Ascending aorta (tissue), 2 donors: ENCODE measurements around the gene KPRP. TPM values are rescaled to one million over a fixed set of nuclear protein-coding genes. Genes with fewer than 3 reads are reported as not detected.

ENCODE experiments used
- DNase-seq, 2 donors: peaks; one replicate each; pipeline ENCODE4 v3.0.0-alpha.2; 2019; ENCODE audit warnings: low spot score in 2 of 2
- H3K27ac ChIP-seq, 2 donors: fragments of 200-600 bp; sonication (generic); one replicate each; pipeline ENCODE4 v1.5.1; 2016 to 2017; ENCODE audit warnings: mild to moderate bottlenecking in 1 of 2
- H3K27me3 ChIP-seq: fragments of 200-600 bp; sonication (generic); one replicate; pipeline ENCODE4 v1.5.1; 2017
- H3K36me3 ChIP-seq, 2 donors: fragments of 200-600 bp; sonication (generic); one replicate each; pipeline ENCODE4 v1.5.1; 2016
- H3K4me1 ChIP-seq, 2 donors: fragments of 200-600 bp; sonication (generic); one replicate each; pipeline ENCODE4 v1.5.1; 2016 to 2017; ENCODE audit warnings: mild to moderate bottlenecking in 1 of 2
- H3K4me3 ChIP-seq, 2 donors: fragments of 200-600 bp; sonication (generic); one replicate each; pipeline ENCODE4 v1.5.1; 2016 to 2017; ENCODE audit warnings: mild to moderate bottlenecking in 1 of 2
- H3K9me3 ChIP-seq, 2 donors: fragments of 200-600 bp; sonication (generic); one replicate each; pipeline ENCODE4 v1.5.1; 2016
- intact Hi-C: fragments of 100-400 bp; cut with DNase I; formaldehyde crosslinking; loops from one replicate; pipeline ENCODE4 v1.15.1; 2023
- total RNA-seq: library from RNA; depleted of rRNA; stranded (reverse); fragments of >200 nt; gene quantifications from one replicate; pipeline ENCODE4 v1.1.0, GENCODE V29; 2016
- TF ChIP-seq, protein P1 (sequence below), 3 experiments: fragments of 200-600 bp in 2 of 3; fragments of 450-650 bp in 1 of 3; sonication (generic) in 2 of 3; IDR thresholded peaks; one replicate each; pipeline ENCODE4 v1.5.1; 2016 to 2019; ENCODE audit warnings: antibody characterized with exemption in 3 of 3, mild to moderate bottlenecking in 1 of 3, moderate library complexity in 1 of 3

Gene KPRP
- total RNA-seq, 1 donor from 2014 or later: not detected

DNA sequence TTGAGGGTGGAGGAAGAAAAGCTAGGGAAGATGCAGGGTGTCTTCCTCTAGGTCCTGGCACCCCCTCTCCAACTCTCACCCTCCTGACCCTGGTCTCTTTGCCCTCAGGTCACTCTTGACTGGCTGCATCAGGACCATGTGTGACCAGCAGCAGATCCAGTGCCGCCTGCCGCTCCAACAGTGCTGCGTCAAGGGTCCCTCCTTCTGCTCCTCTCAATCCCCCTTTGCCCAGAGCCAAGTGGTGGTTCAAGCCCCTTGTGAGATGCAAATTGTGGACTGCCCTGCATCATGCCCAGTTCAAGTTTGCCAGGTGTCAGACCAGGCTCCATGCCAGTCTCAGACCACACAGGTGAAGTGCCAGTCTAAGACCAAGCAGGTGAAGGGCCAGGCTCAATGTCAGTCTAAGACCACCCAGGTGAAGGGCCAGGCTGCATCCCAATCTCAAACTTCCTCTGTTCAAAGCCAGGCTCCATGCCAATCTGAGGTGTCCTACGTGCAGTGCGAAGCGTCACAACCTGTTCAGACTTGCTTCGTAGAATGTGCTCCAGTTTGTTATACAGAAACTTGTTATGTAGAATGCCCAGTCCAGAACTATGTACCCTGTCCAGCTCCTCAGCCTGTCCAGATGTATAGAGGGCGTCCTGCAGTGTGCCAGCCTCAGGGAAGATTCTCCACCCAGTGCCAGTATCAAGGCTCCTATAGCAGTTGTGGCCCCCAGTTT, 1.8 kb downstream of the KPRP start:
- H3K4me3 ChIP-seq: no peak overlapping the region
- H3K9me3 ChIP-seq: no peaks in the 10 kb centered on the region
- no peaks in the 10 kb centered on the region for H3K36me3 ChIP-seq
- no peaks in the 10 kb centered on the region for H3K27me3 ChIP-seq
- TF ChIP-seq, protein P1, sequence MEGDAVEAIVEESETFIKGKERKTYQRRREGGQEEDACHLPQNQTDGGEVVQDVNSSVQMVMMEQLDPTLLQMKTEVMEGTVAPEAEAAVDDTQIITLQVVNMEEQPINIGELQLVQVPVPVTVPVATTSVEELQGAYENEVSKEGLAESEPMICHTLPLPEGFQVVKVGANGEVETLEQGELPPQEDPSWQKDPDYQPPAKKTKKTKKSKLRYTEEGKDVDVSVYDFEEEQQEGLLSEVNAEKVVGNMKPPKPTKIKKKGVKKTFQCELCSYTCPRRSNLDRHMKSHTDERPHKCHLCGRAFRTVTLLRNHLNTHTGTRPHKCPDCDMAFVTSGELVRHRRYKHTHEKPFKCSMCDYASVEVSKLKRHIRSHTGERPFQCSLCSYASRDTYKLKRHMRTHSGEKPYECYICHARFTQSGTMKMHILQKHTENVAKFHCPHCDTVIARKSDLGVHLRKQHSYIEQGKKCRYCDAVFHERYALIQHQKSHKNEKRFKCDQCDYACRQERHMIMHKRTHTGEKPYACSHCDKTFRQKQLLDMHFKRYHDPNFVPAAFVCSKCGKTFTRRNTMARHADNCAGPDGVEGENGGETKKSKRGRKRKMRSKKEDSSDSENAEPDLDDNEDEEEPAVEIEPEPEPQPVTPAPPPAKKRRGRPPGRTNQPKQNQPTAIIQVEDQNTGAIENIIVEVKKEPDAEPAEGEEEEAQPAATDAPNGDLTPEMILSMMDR (IDR thresholded peaks at IDR 0.05): no peak
- H3K4me1 ChIP-seq: no peaks in the 10 kb centered on the region
- no peak for DNase-seq
- no peak overlapping the region for H3K27ac ChIP-seq
- intact Hi-C loops: no loop called here

DNA sequence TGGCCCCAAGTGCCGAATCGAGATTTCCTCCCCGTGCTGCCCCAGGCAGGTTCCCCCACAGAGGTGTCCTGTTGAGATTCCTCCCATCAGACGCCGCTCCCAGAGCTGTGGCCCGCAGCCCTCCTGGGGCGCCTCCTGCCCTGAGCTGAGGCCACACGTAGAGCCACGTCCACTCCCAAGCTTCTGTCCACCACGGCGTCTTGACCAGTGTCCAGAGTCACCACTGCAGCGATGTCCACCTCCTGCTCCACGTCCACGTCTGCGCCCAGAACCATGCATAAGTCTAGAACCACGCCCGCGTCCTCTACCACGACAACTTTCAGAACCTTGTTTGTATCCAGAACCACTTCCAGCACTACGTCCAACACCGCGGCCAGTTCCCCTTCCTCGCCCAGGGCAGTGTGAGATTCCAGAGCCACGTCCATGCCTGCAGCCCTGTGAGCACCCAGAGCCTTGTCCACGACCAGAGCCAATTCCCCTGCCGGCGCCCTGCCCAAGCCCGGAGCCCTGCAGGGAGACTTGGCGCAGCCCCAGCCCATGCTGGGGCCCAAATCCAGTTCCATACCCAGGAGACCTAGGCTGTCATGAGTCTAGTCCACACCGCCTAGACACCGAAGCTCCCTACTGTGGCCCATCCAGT, 2.8 kb downstream of the KPRP start:
- H3K4me3 ChIP-seq: no peak overlapping the region
- no peaks in the 10 kb centered on the region for H3K4me1 ChIP-seq
- intact Hi-C loops: no loop called here
- no peaks in the 10 kb centered on the region for H3K36me3 ChIP-seq
- H3K27me3 ChIP-seq: no peaks in the 10 kb centered on the region
- H3K27ac ChIP-seq: no peak overlapping the region
- DNase-seq: no peak
- TF ChIP-seq, protein P1 (IDR thresholded peaks at IDR 0.05): no peak
- no peaks in the 10 kb centered on the region for H3K9me3 ChIP-seq

DNA sequence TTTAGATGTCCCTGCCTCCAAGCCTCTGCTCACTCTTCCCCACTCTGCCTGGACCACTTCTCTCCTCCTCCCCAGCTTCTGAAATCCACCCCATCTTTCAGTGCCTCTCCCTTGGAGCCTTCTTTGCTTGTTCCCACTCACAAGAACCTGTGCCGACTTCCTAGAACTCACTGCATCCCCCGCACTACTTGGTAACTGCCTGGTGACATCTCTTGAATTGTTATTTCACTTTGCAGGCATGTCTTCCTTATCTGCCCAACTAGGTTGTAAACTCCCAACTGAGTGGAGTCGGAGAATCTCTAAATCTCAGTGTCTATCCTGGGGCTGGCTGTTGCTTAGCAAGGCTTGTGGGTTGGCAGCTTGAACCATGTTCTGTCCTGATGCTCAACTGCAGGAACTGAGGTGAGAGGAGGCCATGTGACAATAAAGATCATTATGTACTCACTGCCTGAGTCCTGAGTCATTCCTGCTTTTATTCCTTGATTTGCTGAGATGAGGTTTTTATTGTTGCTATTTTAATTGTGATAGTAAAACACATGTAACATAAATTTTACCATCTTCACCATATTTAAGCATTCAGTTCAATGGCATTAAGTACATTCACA, 3.9 kb downstream of the KPRP start:
- H3K4me1 ChIP-seq: no peaks in the 10 kb centered on the region
- no peak for DNase-seq
- no peak overlapping the region for H3K4me3 ChIP-seq
- TF ChIP-seq, protein P1 (IDR thresholded peaks at IDR 0.05): no peak
- H3K27ac ChIP-seq: no peak overlapping the region
- H3K27me3 ChIP-seq: no peaks in the 10 kb centered on the region
- intact Hi-C loops: no loop called here
- no peaks in the 10 kb centered on the region for H3K9me3 ChIP-seq
- no peaks in the 10 kb centered on the region for H3K36me3 ChIP-seq

DNA sequence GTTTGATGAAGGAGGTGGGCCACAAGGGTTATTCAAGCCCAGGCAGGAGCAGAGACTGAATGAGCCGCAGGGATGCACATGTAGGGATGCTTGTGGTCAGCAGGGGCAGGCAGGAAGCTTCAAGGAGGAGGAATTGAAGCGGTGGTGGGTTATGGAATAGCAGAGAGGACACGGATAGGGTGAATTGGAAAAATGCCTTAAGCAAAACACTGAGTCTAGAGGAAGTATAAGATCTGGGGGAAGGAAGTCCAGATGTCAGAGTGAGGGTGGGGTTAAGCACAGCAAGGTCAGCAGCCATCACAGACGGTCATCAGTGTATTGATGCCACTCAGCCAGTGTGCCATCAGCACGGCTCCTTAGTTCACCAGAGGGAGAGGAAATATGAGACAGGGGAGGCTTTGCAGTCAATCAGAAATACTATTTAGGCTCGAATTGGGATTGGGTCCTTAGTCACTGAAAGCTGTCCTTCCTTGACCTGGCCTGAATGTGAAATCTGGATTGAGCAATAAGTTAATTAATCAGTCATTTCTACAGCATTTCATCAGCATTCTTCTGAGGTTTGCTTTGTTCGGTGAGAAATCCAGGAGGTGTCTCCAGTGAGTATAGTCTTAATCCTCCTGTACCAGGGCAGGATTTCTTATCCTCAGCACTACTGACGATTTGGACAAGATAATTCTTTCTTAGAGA, 11.2 kb downstream of the KPRP start:
- no peak for DNase-seq
- Histone ChIP-seq H3K27me3 (no peaks in the 10 kb centered on the region), H3K36me3 (no peaks in the 10 kb centered on the region), H3K4me3 (no peak overlapping the region), H3K9me3 (no peaks in the 10 kb centered on the region), H3K27ac (no peak overlapping the region), H3K4me1 (no peaks in the 10 kb centered on the region)
- intact Hi-C loops: no loop called here
- TF ChIP-seq, protein P1 (IDR thresholded peaks at IDR 0.05): no peak

DNA sequence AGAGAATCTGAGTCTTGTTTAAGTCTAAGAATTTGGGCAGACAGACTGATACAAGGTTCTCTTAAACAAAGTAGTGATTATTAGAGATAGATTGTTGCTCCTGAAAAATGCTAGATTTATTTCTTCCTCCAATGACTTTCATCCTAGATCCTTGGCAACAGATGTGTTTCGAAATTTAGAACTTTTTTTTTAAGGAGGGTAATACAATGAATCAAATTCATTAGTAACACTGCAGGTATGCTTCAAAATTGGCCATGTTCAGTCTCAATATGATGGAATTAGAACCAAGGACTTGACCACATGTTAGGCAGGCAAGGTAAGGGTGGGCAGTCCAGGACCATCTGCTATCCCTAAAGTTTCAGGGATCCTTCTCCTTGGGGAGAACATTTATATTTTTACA, 12.6 kb downstream of the KPRP start:
- Histone ChIP-seq H3K27ac (no peak overlapping the region), H3K9me3 (no peaks in the 10 kb centered on the region), H3K36me3 (no peaks in the 10 kb centered on the region), H3K27me3 (no peaks in the 10 kb centered on the region), H3K4me1 (no peaks in the 10 kb centered on the region), H3K4me3 (no peak overlapping the region)
- TF ChIP-seq, protein P1 (IDR thresholded peaks at IDR 0.05): no peak
- intact Hi-C loops: no loop called here
- DNase-seq: no peak
